Activated B cell treated with CpG ODN at 0.5 μM for 24 hours (primary cell): Measurements from ENCODE around the gene IRF8. TPM values are rescaled to one million over a fixed set of nuclear protein-coding genes. Genes with fewer than 3 reads are reported as not detected.
A peak's percentile ranks its signal among the peaks of the same experiment; 100 is the strongest.

Source experiments
- ATAC-seq: fragments of 200-7000 bp; cut with Tn5 transposase; one replicate; pipeline ENCODE4 v1.10.0; 2021; ENCODE audit warnings: low read depth, mild to moderate bottlenecking, moderate library complexity
- CTCF ChIA-PET: fragments of 350-600 bp; sonication (Branson Sonifier 250); formaldehyde crosslinking; loops from one replicate; lab custom pipeline; 2021; ENCODE audit warnings: antibody characterized with exemption; lab: Charles Lee
- POLR2A ChIA-PET: fragments of 350-600 bp; sonication (Branson Sonifier 250); formaldehyde crosslinking; loops from one replicate; lab custom pipeline; 2021; ENCODE audit warnings: antibody characterized with exemption; lab: Charles Lee
- DNase-seq: peaks from one replicate; pipeline ENCODE4 v3.0.0; 2022
- H3K27ac Mint-ChIP-seq: one replicate; pipeline ENCODE4 v1.8.0; 2020; ENCODE audit warnings: mixed read lengths
- H3K27me3 Mint-ChIP-seq: one replicate; pipeline ENCODE4 v1.8.0; 2021; ENCODE audit warnings: mixed read lengths
- H3K36me3 Mint-ChIP-seq: one replicate; pipeline ENCODE4 v1.8.0; 2021; ENCODE audit warnings: low read depth, mixed read lengths
- H3K4me1 Mint-ChIP-seq: one replicate; pipeline ENCODE4 v1.8.0; 2021; ENCODE audit warnings: mixed read lengths
- H3K4me3 Mint-ChIP-seq: one replicate; pipeline ENCODE4 v1.8.0; 2020; ENCODE audit warnings: mild to moderate bottlenecking, mixed read lengths
- H3K9me3 Mint-ChIP-seq: one replicate; pipeline ENCODE4 v1.8.0; 2020; ENCODE audit warnings: mixed read lengths
- intact Hi-C: fragments of 100-400 bp; cut with micrococcal nuclease; formaldehyde crosslinking; loops from one replicate; pipeline ENCODE4 v1.15.1; 2024
- total RNA-seq: library from RNA; stranded (reverse); gene quantifications from 2 replicates; pipeline ENCODE4 v1.2.3, GENCODE V29; 2022
- TF ChIP-seq, protein P1 (sequence below): fragments of 200-600 bp; IDR thresholded peaks from one replicate; pipeline ENCODE4 v1.8.0; 2022; ENCODE audit warnings: antibody characterized with exemption, mild to moderate bottlenecking

Gene IRF8
- total RNA-seq, 1 donor from 2014 or later = 248 TPM

DNA sequence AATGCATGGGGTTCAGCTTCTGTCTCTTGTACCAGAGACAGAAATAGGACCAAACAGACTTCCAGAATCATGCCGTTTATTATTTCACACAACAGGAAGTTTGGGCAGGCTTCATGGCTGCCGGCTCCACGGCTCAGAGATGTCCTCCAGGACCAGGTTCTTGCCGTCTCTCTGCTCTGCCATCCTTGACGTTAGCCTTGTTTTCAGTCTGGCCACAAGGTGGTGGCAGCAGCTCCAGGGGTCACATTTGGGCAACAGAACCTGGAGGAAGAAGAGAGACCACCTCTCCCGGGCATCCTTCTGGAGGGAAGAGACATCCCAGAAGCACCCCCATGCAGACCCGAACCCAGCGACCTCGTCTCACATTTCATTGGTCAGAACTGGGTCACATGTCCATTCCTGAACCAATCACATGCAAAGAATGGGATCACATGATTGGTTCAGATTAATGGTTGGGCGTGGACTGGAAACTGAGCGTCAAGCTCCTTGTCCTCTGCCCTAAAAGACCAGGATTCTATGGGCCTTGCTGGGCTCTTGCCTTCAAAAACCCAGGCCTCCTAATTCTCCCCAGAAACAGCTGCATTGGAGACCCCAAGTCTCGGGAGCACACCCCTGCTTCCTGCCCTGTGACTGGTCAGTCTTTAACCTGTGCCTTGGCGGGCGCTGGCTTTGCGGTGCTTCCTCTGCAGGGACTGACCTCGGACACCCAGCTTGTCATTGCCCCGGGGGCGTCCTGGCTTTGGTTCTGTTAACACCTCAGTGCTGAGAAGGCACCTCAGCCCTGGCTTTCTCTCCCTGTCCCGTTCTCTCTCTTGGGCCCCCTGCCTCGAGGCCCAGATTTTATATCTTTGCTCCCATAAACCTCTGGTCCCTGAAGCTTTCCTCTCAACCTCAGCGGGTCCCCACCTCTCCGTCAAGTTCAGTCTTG is 63.3 kb downstream of the IRF8 start:
- H3K36me3 Mint-ChIP-seq = no peaks in the 10 kb centered on the region
- H3K4me3 Mint-ChIP-seq = no peak overlapping the region
- intact Hi-C loops = no loop called here
- no peak for DNase-seq
- H3K27me3 Mint-ChIP-seq = no peaks in the 10 kb centered on the region
- ChIA-PET CTCF (interaction anchor here (1.0 to 1.1 kb wide), 2 partner anchors 12 to 130 kb away, joined by 3 read pairs; no protein-coding TSS in a partner anchor), POLR2A (interaction anchor here (1.0 to 2.1 kb wide), 4 partner anchors 12 to 63 kb away, joined by 3 to 5 read pairs (median 4); partner anchors contain the start of gene IRF8)
- no peak overlapping the region for H3K27ac Mint-ChIP-seq
- no peaks in the 10 kb centered on the region for H3K9me3 Mint-ChIP-seq
- H3K4me1 Mint-ChIP-seq = peaks cover 47% of the 10 kb centered on the region
- TF ChIP-seq, protein P1, sequence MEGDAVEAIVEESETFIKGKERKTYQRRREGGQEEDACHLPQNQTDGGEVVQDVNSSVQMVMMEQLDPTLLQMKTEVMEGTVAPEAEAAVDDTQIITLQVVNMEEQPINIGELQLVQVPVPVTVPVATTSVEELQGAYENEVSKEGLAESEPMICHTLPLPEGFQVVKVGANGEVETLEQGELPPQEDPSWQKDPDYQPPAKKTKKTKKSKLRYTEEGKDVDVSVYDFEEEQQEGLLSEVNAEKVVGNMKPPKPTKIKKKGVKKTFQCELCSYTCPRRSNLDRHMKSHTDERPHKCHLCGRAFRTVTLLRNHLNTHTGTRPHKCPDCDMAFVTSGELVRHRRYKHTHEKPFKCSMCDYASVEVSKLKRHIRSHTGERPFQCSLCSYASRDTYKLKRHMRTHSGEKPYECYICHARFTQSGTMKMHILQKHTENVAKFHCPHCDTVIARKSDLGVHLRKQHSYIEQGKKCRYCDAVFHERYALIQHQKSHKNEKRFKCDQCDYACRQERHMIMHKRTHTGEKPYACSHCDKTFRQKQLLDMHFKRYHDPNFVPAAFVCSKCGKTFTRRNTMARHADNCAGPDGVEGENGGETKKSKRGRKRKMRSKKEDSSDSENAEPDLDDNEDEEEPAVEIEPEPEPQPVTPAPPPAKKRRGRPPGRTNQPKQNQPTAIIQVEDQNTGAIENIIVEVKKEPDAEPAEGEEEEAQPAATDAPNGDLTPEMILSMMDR = no peak
- ATAC-seq = no peak

DNA sequence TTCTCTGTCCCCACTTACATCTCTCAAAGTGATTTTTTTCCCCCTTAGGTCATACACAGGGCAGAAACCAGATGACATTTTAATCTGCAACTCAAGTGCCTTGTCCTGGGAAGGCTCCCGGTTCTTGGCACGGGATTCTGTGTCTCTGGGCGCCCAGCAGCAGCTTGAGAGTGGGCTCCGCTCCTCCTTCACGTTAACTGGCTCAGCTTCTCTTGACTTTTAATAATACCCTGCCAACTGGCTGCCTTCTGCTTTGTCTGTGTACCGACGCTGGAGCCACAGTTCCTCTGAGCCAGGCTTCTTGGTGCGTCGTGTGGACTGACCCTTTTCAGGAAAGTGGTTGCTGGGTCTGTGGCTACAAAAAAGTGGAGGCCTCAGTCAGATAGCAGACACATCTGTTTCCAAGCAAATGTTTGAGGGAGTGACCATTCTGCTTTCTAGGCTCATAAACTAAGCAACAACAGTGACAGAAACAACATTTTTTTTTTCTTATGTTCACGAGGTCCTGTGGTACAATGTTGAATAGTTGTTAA is 64.9 kb downstream of the IRF8 start:
- Mint-ChIP-seq H3K27me3 (no peaks in the 10 kb centered on the region), H3K27ac (peak overlapping the region; percentile 41), H3K9me3 (no peaks in the 10 kb centered on the region), H3K4me3 (no peak overlapping the region), H3K4me1 (peaks cover 53% of the 10 kb centered on the region), H3K36me3 (no peaks in the 10 kb centered on the region)
- ChIA-PET POLR2A (interaction anchor here (0.6 kb wide), 1 partner anchor 98 kb away, joined by 3 read pairs; no protein-coding TSS in a partner anchor), CTCF (no interaction called here)
- intact Hi-C loops = loop anchor here (2.0 kb wide), 1 partner anchor 19 kb away; no protein-coding TSS in a partner anchor
- no peak for DNase-seq
- TF ChIP-seq, protein P1 = no peak
- no peak for ATAC-seq

DNA sequence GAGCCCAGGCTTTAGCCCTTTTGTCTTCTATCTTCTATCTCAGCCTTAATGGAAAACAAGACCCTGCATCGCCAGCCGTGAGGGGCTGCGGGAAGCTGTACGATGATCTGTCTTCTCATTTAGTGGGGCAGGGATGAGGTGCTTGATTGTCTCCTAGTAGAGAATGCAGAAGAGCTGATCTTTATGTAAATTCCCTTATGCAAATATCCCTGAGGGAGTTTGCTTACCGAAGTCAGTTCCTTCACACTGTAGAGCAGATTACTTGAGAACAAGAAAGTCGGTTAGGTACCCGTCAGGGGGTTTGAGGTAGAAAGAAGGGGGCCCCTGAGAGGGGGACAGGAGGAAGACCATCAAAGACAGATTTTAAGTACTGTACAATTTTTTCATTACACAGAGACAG is 66.2 kb downstream of the IRF8 start:
- Mint-ChIP-seq H3K36me3 (no peaks in the 10 kb centered on the region), H3K27me3 (no peaks in the 10 kb centered on the region), H3K27ac (peak overlapping the region; percentile 92), H3K4me1 (peaks cover 64% of the 10 kb centered on the region), H3K9me3 (no peaks in the 10 kb centered on the region), H3K4me3 (peak overlapping the region; percentile 68)
- POLR2A ChIA-PET = interaction anchor here (0.6 to 1.9 kb wide), 21 partner anchors 10 to 133 kb away, joined by 3 to 13 read pairs (median 4); no protein-coding TSS in a partner anchor
- DNase-seq (no peak), ATAC-seq (peak; percentile 99)
- intact Hi-C loops = loop anchor here (1.0 to 5.0 kb wide), 5 partner anchors 10 to 48 kb away; no protein-coding TSS in a partner anchor
- CTCF ChIA-PET = interaction anchor here (0.7 to 2.1 kb wide), 6 partner anchors 15 to 144 kb away, joined by 3 to 16 read pairs (median 3); no protein-coding TSS in a partner anchor
- TF ChIP-seq, protein P1 = no peak

DNA sequence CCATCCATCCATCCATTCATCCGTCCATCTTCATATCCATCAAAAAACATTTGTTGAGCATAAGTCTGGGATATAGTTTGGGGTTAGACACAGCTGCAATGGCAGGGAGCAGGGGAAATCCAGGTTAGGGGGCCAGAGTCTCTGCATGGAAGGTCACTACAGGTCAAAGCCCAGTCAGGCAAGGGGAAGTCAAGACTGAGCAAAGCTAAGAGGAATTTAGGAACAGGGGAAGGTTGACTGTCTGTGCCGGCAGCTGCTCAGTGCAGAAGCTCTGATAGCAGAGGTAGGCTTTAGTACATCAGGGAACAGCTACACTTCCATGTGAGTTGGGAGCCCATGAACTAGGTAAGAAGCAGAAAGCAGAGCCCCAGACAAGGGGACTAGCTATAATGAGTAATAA is 68.1 kb downstream of the IRF8 start:
- H3K27me3 Mint-ChIP-seq = no peaks in the 10 kb centered on the region
- ATAC-seq = no peak
- intact Hi-C loops = loop anchor here (5.0 kb wide), 1 partner anchor 50 kb away; no protein-coding TSS in a partner anchor
- no peak overlapping the region for H3K4me3 Mint-ChIP-seq
- ChIA-PET CTCF (interaction anchor here (1.4 kb wide), 1 partner anchor 20 kb away, joined by 4 read pairs; no protein-coding TSS in a partner anchor), POLR2A (interaction anchor here (0.9 to 1.3 kb wide), 3 partner anchors 23 to 64 kb away, joined by 3 to 5 read pairs (median 4); no protein-coding TSS in a partner anchor)
- no peak for DNase-seq
- no peaks in the 10 kb centered on the region for H3K36me3 Mint-ChIP-seq
- TF ChIP-seq, protein P1 = no peak
- no peaks in the 10 kb centered on the region for H3K9me3 Mint-ChIP-seq
- no peak overlapping the region for H3K27ac Mint-ChIP-seq
- peaks cover 67% of the 10 kb centered on the region for H3K4me1 Mint-ChIP-seq
